Measurements from ENCODE around the gene CHST11. TPM values are rescaled to one million over a fixed set of nuclear protein-coding genes. Genes with fewer than 3 reads are reported as not detected.

CHST11 gene
- total and polyA plus RNA-seq, 2 donors from 2014 or later, result 2.0 to 23.3 TPM

DNA sequence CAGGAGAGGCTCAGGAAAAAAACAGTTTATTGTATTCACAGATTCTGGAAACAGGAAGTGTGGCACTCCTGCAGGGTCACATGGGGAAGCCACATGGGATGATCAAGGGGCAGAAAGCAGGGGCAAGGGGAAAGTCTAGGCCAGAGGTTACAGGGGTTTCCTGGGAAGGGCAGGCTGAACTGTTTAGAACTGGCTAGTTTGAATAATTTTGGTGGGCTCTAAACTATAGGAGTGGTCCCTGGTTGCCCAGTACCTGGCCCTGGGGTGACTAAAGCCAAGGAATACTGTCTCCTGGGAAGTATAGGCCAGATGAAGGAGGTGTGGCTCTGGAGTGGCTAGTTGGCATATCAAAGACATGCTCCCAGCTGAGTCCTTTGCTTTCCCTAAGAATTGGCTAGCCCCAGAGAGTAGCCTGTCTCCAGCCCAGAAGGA is 332.1 kb downstream of the CHST11 start:
- Histone ChIP-seq H3K4me3 (ENCODE audit: low read length in 3 of 3) (no peak overlapping the region), H3K27me3 (ENCODE audit: control insufficient read depth, insufficient read depth, low read length) (no peaks in the 10 kb centered on the region), H3K4me1 (ENCODE audit: control insufficient read depth in 2 of 3, insufficient read depth in 2 of 3, low read depth in 1 of 3, low read length in 3 of 3) (no peaks in the 10 kb centered on the region), H3K9ac (ENCODE audit: low read length in 3 of 3) (no peak overlapping the region), H3K9me3 (ENCODE audit: control insufficient read depth in 2 of 3, insufficient read depth in 1 of 3, low read length in 3 of 3) (no peaks in the 10 kb centered on the region), H3K36me3 (ENCODE audit: control insufficient read depth in 2 of 3, insufficient read depth in 3 of 3, low read length in 3 of 3) (no peaks in the 10 kb centered on the region), H3K27ac (ENCODE audit: low read depth in 2 of 2, low read length in 2 of 2) (no peak overlapping the region)
- DNase-seq (no peak), FAIRE-seq (no peak)
- TF ChIP-seq, protein P1, sequence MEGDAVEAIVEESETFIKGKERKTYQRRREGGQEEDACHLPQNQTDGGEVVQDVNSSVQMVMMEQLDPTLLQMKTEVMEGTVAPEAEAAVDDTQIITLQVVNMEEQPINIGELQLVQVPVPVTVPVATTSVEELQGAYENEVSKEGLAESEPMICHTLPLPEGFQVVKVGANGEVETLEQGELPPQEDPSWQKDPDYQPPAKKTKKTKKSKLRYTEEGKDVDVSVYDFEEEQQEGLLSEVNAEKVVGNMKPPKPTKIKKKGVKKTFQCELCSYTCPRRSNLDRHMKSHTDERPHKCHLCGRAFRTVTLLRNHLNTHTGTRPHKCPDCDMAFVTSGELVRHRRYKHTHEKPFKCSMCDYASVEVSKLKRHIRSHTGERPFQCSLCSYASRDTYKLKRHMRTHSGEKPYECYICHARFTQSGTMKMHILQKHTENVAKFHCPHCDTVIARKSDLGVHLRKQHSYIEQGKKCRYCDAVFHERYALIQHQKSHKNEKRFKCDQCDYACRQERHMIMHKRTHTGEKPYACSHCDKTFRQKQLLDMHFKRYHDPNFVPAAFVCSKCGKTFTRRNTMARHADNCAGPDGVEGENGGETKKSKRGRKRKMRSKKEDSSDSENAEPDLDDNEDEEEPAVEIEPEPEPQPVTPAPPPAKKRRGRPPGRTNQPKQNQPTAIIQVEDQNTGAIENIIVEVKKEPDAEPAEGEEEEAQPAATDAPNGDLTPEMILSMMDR (IDR thresholded peaks at IDR 0.05; ENCODE audit: borderline replicate concordance, extremely low read depth, insufficient read depth), result no peak
- intact Hi-C loops (cut with DNase I), result no loop called here

DNA sequence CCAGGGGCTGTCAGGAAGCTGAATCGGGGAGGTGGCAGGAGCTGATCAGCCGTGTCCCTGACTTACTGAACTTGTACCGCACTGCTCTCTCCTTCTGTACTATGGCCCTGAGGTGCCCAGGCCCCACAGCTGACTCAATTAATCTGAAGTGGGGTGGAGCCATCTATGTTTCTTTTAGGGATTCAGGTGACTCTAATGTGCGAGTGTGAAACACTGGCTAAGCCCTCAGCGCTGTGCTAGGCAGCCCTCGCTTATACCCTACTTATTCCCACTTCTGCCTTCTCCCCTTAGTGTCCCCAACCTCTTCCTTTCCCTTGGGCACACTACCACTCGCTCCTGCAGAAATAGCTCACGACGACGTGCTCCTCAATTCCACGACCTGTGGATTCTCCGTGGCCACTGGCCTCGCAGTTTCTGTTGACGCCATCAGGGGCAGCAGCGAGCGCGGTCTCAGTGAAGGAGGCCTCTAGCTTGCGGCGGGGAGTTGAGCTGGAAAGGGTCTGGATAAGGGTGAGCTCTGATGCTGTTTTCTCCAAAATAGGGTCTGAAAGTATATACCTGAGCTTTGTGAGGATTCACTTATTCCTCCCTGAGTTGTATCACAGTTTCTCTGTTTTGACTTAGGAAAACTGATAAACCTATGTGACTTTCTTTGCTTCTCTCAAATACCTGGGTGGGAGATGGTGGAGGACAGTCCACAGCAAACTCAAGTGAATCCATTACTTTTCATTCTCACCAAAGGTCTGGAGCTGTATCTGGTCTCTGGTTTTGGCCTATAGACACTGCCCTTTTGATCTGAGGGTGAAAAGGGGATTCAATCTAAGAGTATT is 333.8 kb downstream of the CHST11 start:
- no peaks in the 10 kb centered on the region for H3K36me3 ChIP-seq (ENCODE audit: control insufficient read depth in 2 of 3, insufficient read depth in 3 of 3, low read length in 3 of 3)
- H3K27ac ChIP-seq (ENCODE audit: low read depth in 2 of 2, low read length in 2 of 2), result no peak overlapping the region
- H3K4me1 ChIP-seq (ENCODE audit: control insufficient read depth in 2 of 3, insufficient read depth in 2 of 3, low read depth in 1 of 3, low read length in 3 of 3), result no peaks in the 10 kb centered on the region
- TF ChIP-seq, protein P1 (IDR thresholded peaks at IDR 0.05; ENCODE audit: borderline replicate concordance, extremely low read depth, insufficient read depth), result peak; percentile 69
- FAIRE-seq, result no peak
- peak overlapping the region in 2 of 3 donors; percentile 16 to 41 for H3K4me3 ChIP-seq (ENCODE audit: low read length in 3 of 3)
- H3K27me3 ChIP-seq (ENCODE audit: control insufficient read depth, insufficient read depth, low read length), result no peaks in the 10 kb centered on the region
- H3K9me3 ChIP-seq (ENCODE audit: control insufficient read depth in 2 of 3, insufficient read depth in 1 of 3, low read length in 3 of 3), result no peaks in the 10 kb centered on the region
- no peak overlapping the region for H3K9ac ChIP-seq (ENCODE audit: low read length in 3 of 3)
- DNase-seq, result peak; percentile 33 to 82 (median 52)
- intact Hi-C loops (cut with DNase I), result no loop called here

DNA sequence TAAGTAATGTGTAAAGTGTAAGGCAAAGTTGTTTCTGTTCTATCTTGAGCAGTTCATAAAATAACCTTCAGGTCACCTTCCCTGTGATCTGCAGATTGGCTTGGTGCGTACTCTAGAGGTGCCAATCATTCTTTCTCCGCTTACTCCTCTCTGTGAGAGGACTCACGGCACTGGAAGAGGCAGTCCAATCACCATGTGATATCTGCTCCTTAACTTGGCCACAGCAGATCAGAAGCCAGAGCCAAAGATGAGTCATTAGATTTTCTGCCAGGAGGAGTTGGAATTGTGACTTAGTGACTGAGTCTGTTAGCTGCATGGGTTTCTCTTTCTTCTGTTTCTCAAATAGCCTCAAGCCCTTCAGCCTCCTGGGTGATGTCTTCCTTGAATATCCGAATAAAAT is 335.8 kb downstream of the CHST11 start:
- intact Hi-C loops (cut with DNase I), result no loop called here
- Histone ChIP-seq H3K4me3 (ENCODE audit: low read length in 3 of 3) (no peak overlapping the region), H3K9ac (ENCODE audit: low read length in 3 of 3) (no peak overlapping the region), H3K4me1 (ENCODE audit: control insufficient read depth in 2 of 3, insufficient read depth in 2 of 3, low read depth in 1 of 3, low read length in 3 of 3) (no peaks in the 10 kb centered on the region), H3K36me3 (ENCODE audit: control insufficient read depth in 2 of 3, insufficient read depth in 3 of 3, low read length in 3 of 3) (no peaks in the 10 kb centered on the region), H3K9me3 (ENCODE audit: control insufficient read depth in 2 of 3, insufficient read depth in 1 of 3, low read length in 3 of 3) (no peaks in the 10 kb centered on the region), H3K27ac (ENCODE audit: low read depth in 2 of 2, low read length in 2 of 2) (no peak overlapping the region), H3K27me3 (ENCODE audit: control insufficient read depth, insufficient read depth, low read length) (no peaks in the 10 kb centered on the region)
- FAIRE-seq (no peak), DNase-seq (no peak)
- TF ChIP-seq, protein P1 (IDR thresholded peaks at IDR 0.05; ENCODE audit: borderline replicate concordance, extremely low read depth, insufficient read depth), result no peak
